ENCODE results near the gene NUP35. TPM values are rescaled to one million over a fixed set of nuclear protein-coding genes. Genes with fewer than 3 reads are reported as not detected.

Gene NUP35
- total and polyA plus RNA-seq, 2 experiments from 2014 or later, result 57.4 to 65.3 TPM

- 0 out of 2 replicates have a peak, but pooled peaks cover 3% of the 10 kb centered on the region for H3K9me2 ChIP-seq (ENCODE audit: insufficient read depth)
- no peaks in the 10 kb centered on the region for H3F3A ChIP-seq (replicated peaks; ENCODE audit: low read depth)
- peaks cover 80% of the 10 kb centered on the region for H3K36me3 Mint-ChIP-seq (ENCODE audit: low read depth)
- no peak overlapping the region for H3K4me3 Mint-ChIP-seq
- no peaks in the 10 kb centered on the region for H3K4me1 ChIP-seq (ENCODE audit: insufficient read depth)
- no peak overlapping the region for H3K4me2 ChIP-seq
- no peak for TF ChIP-seq ZNF114 (CRISPR knock-in tag; IDR thresholded peaks at IDR 0.05)
- no peak for TF ChIP-seq POLR2AphosphoS5 (IDR thresholded peaks at IDR 0.05; ENCODE audit: low read depth)
- TF ChIP-seq, protein P1, sequence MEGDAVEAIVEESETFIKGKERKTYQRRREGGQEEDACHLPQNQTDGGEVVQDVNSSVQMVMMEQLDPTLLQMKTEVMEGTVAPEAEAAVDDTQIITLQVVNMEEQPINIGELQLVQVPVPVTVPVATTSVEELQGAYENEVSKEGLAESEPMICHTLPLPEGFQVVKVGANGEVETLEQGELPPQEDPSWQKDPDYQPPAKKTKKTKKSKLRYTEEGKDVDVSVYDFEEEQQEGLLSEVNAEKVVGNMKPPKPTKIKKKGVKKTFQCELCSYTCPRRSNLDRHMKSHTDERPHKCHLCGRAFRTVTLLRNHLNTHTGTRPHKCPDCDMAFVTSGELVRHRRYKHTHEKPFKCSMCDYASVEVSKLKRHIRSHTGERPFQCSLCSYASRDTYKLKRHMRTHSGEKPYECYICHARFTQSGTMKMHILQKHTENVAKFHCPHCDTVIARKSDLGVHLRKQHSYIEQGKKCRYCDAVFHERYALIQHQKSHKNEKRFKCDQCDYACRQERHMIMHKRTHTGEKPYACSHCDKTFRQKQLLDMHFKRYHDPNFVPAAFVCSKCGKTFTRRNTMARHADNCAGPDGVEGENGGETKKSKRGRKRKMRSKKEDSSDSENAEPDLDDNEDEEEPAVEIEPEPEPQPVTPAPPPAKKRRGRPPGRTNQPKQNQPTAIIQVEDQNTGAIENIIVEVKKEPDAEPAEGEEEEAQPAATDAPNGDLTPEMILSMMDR (conservative IDR thresholded peaks at IDR 0.05; ENCODE audit: low read depth in 2 of 2), result no peak
- no peak for TF ChIP-seq REST (IDR thresholded peaks at IDR 0.05; ENCODE audit: unreplicated experiment)
- no peak for TF ChIP-seq EZH2 (IDR thresholded peaks at IDR 0.05; ENCODE audit: low read depth, unreplicated experiment)
- TF ChIP-seq STAT1 (IDR thresholded peaks at IDR 0.05; ENCODE audit: unreplicated experiment), result no peak
- no peak for TF ChIP-seq JUNB (IDR thresholded peaks at IDR 0.05; ENCODE audit: unreplicated experiment)
- no peak for TF ChIP-seq ZNF462 (CRISPR knock-in tag; IDR thresholded peaks at IDR 0.05)
- no peak for TF ChIP-seq CREB1 (CRISPR knock-in tag; IDR thresholded peaks at IDR 0.05; ENCODE audit: low read depth)
- no peak for TF ChIP-seq NANOG (IDR thresholded peaks at IDR 0.05; ENCODE audit: borderline replicate concordance)
- TF ChIP-seq ZNF331 (CRISPR knock-in tag; IDR thresholded peaks at IDR 0.05; ENCODE audit: low read depth), result no peak
- TF ChIP-seq EZH2phosphoT487 (IDR thresholded peaks at IDR 0.05; ENCODE audit: unreplicated experiment), result no peak
- TF ChIP-seq, protein P2, sequence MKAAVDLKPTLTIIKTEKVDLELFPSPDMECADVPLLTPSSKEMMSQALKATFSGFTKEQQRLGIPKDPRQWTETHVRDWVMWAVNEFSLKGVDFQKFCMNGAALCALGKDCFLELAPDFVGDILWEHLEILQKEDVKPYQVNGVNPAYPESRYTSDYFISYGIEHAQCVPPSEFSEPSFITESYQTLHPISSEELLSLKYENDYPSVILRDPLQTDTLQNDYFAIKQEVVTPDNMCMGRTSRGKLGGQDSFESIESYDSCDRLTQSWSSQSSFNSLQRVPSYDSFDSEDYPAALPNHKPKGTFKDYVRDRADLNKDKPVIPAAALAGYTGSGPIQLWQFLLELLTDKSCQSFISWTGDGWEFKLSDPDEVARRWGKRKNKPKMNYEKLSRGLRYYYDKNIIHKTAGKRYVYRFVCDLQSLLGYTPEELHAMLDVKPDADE (IDR thresholded peaks at IDR 0.05), result no peak
- ATAC-seq, result no peak
- peaks cover 64% of the 10 kb centered on the region for H3K79me2 ChIP-seq (replicated peaks; ENCODE audit: insufficient read depth)
- no peaks in the 10 kb centered on the region; the same call in 2 of the 3 replicates for H3K4me1 Mint-ChIP-seq
- H3K27ac ChIP-seq (ENCODE audit: low read depth), result no peak overlapping the region
- H3K4me3 ChIP-seq, result no peak overlapping the region
- H4K20me1 ChIP-seq (replicated peaks; ENCODE audit: insufficient read depth), result peaks cover 25% of the 10 kb centered on the region
- DNase-seq (ENCODE audit: low spot score), result no peak
- H3K27me3 Mint-ChIP-seq (ENCODE audit: insufficient read depth, low read depth, poor library complexity), result peaks cover 16% of the 10 kb centered on the region
- no peak overlapping the region for H3K27ac Mint-ChIP-seq
- H3K27me3 ChIP-seq (ENCODE audit: insufficient read depth), result no peaks in the 10 kb centered on the region
- H3K9me3 Mint-ChIP-seq, result no peaks in the 10 kb centered on the region; the same call in 2 of the 3 replicates
- no peak overlapping the region for H2AFZ ChIP-seq
- H3K36me3 ChIP-seq (ENCODE audit: insufficient read depth), result peaks cover 19% of the 10 kb centered on the region; the same call in 1 of the 2 replicates
These were observed 42.0 kb downstream of the NUP35 start for GRCh38 chr2:183166210-183166609.

Data from GM23338 (cell line).